Uterine smooth muscle cell (primary cell): Measurements from ENCODE around the gene E2F8. TPM values are rescaled to one million over a fixed set of nuclear protein-coding genes. Genes with fewer than 3 reads are reported as not detected.

Experiments
- total RNA-seq: library from RNA; depleted of rRNA; stranded (reverse); fragments of >200 nt; gene quantifications from 2 replicates; pipeline ENCODE4 v1.2.3, GENCODE V29; 2014

The E2F8 gene
- total RNA-seq, result 0.25 and 2.0 TPM in 2 replicates

GRCh38 chr11:19240420-19241259 lies at the start of gene E2F8:
E2F8 (minus strand) TSS chr11:19240945; CDS start chr11:19240121, 824 bp downstream.

GRCh38 chr11:19201737-19202605 lies 38.8 kb downstream of the E2F8 start, which contains the start of gene CSRP3:
CSRP3 (minus strand) TSS chr11:19201983; CDS start chr11:19192448, 9,535 bp downstream.

Other genes starting within 250 kb of the E2F8 start
- not detected in 2 replicates for gene MRGPRX2, start 180.2 kb downstream of the E2F8 start, total RNA-seq
- 14.4 and 22.9 TPM in 2 replicates for gene ZDHHC13, start 123.8 kb downstream of the E2F8 start, total RNA-seq
- not detected in 2 replicates for gene CSRP3, start 39.0 kb downstream of the E2F8 start, total RNA-seq